Panc1 (cell line): ENCODE measurements around the gene ATRNL1. TPM values are rescaled to one million over a fixed set of nuclear protein-coding genes. Genes with fewer than 3 reads are reported as not detected.

Experiments
- ATAC-seq: fragments of 200-7000 bp; cut with Tn5 transposase; 2 replicates; pipeline ENCODE4 v1.9.1; 2020; ENCODE audit warnings: mild to moderate bottlenecking, moderate library complexity
- BruUV-seq: library from RNA; stranded (reverse); fragments of 400-500 nt; replicated peaks from 2 replicates; lab custom pipeline; 2021; lab: Mats Ljungman, UMichigan
- CTCF ChIA-PET: fragments of 300-600 bp; sonication (Branson Sonifier 250); formaldehyde crosslinking; loops from one replicate; lab custom pipeline; 2022; ENCODE audit warnings: antibody characterized with exemption; lab: Charles Lee
- POLR2A ChIA-PET: fragments of 300-600 bp; sonication (Branson Sonifier 250); formaldehyde crosslinking; loops from one replicate; lab custom pipeline; 2022; ENCODE audit warnings: antibody characterized with exemption; lab: Charles Lee
- DNase-seq: peaks from one replicate; pipeline ENCODE4 v3.0.0-alpha.2; 2010; ENCODE audit warnings: low read depth, low spot score
- H3K27ac ChIP-seq: 2 replicates; pipeline ENCODE4 v1.5.1; 2011; ENCODE audit warnings: mild to moderate bottlenecking, low read length, inconsistent platforms
- H3K27me3 ChIP-seq: fragments of 200-500 bp; sonication (Bioruptor generic); 2 replicates; pipeline ENCODE4 v1.6.0; 2014; ENCODE audit warnings: low read length, inconsistent platforms; ENCODE audit not compliant: control insufficient read depth, insufficient read depth
- H3K36me3 ChIP-seq: fragments of 200-500 bp; sonication (Bioruptor generic); 2 replicates; pipeline ENCODE4 v1.5.1; 2014; ENCODE audit warnings: inconsistent platforms, mild to moderate bottlenecking, low read length, moderate library complexity; ENCODE audit not compliant: control insufficient read depth, insufficient read depth
- H3K4me1 ChIP-seq: 2 replicates; pipeline ENCODE4 v1.5.1; 2011; ENCODE audit warnings: inconsistent platforms, mild to moderate bottlenecking, low read length, moderate library complexity; ENCODE audit not compliant: control insufficient read depth, insufficient read depth
- H3K4me3 ChIP-seq, 2 experiments: 2 replicates each; pipeline ENCODE4 v1.5.1; 2011 to 2012; ENCODE audit warnings: low read depth in 2 of 2, low read length in 2 of 2, mild to moderate bottlenecking in 2 of 2, inconsistent platforms in 1 of 2, moderate library complexity in 1 of 2
- H3K9me3 ChIP-seq: fragments of 200-500 bp; sonication (Bioruptor generic); 2 replicates; pipeline ENCODE4 v1.5.1; 2014; ENCODE audit warnings: low read depth, mild to moderate bottlenecking, inconsistent platforms, low read length, moderate library complexity; ENCODE audit not compliant: control insufficient read depth, insufficient read depth
- CTCF ChIP-seq: fragments of 450-650 bp; IDR thresholded peaks from 2 replicates; pipeline ENCODE4 v1.5.1; 2017; ENCODE audit warnings: mild to moderate bottlenecking
- POLR2AphosphoS5 ChIP-seq: IDR thresholded peaks from 2 replicates; pipeline ENCODE4 v1.6.1; 2012; ENCODE audit warnings: mild to moderate bottlenecking, low read depth, low read length, moderate library complexity
- REST ChIP-seq, 2 experiments: IDR thresholded peaks; 2 replicates each; pipeline ENCODE4 v1.6.1; 2011 to 2012; ENCODE audit warnings: low read depth in 2 of 2, control low read depth in 1 of 2, low read length in 1 of 2, mild to moderate bottlenecking in 1 of 2, moderate library complexity in 1 of 2; ENCODE audit not compliant: insufficient read depth in 1 of 2
- SIN3A ChIP-seq: IDR thresholded peaks from 2 replicates; pipeline ENCODE4 v1.6.1; 2012; ENCODE audit warnings: low read depth, mild to moderate bottlenecking, low read length, moderate library complexity, borderline replicate concordance; ENCODE audit not compliant: insufficient read depth
- TCF7L2 ChIP-seq: IDR thresholded peaks from 2 replicates; pipeline ENCODE4 v1.6.1; 2011; ENCODE audit warnings: mild to moderate bottlenecking, low read depth, low read length, inconsistent platforms
- in situ Hi-C: cut with HindIII; loops from 2 replicates; pipeline ENCODE4 v1.10.0; 2016; ENCODE audit warnings: low sequenced_read_pairs, low pct_unique_long_range_greater_than_20kb
- intact Hi-C: fragments of 100-400 bp; cut with micrococcal nuclease; formaldehyde crosslinking; loops from one replicate; pipeline ENCODE4 v1.10.0; 2022; ENCODE audit not compliant: unreplicated experiment
- total RNA-seq: library from RNA; stranded (reverse); gene quantifications from one replicate; pipeline ENCODE4 v1.2.1, GENCODE V29; 2021; ENCODE audit not compliant: unreplicated experiment

Gene ATRNL1
- total RNA-seq, 1 experiment from 2014 or later = 17.1 TPM

- ATAC-seq (no peak), DNase-seq (no peak)
- Histone ChIP-seq H3K27ac (no peak overlapping the region), H3K4me1 (no peaks in the 10 kb centered on the region), H3K27me3 (no peaks in the 10 kb centered on the region), H3K4me3 (no peak overlapping the region), H3K9me3 (no peaks in the 10 kb centered on the region), H3K36me3 (no peaks in the 10 kb centered on the region)
- BruUV-seq = no TSS peak
- in situ Hi-C loops = no loop called here
- intact Hi-C loops = no loop called here
- TF ChIP-seq REST (IDR thresholded peaks at IDR 0.05; ENCODE audit: insufficient read depth in 1 of 2, low read depth in 2 of 2, low read length in 1 of 2) (no peak), TCF7L2 (no peak), SIN3A (no peak), POLR2AphosphoS5 (no peak), CTCF (no peak)
- CTCF ChIA-PET = no interaction called here
- POLR2A ChIA-PET = no interaction called here
Observed at GRCh38 chr10:115921795-115922194, 828.6 kb downstream of the ATRNL1 start.

DNA sequence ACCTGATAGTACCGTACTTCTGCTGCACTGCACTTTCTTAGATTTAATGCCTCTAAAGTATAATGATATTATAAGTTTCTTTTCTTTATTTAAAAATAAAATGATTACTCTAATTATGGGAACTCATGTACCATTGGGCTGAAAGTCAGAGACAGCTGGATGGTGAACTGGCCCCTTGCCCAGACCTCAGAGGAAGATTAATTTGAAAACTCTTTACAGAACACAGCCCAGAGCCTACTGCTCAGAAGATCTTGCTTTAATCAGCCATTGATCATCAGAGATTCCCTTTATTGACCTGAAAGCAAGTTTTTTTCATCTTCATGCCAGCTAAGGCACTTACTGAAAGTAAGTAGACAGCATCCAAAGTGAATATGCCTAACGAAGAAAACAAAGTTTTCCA is 838.1 kb downstream of the ATRNL1 start:
- Histone ChIP-seq H3K27me3 (no peaks in the 10 kb centered on the region), H3K4me1 (no peaks in the 10 kb centered on the region), H3K4me3 (no peak overlapping the region), H3K36me3 (no peaks in the 10 kb centered on the region), H3K27ac (no peak overlapping the region), H3K9me3 (no peaks in the 10 kb centered on the region)
- TF ChIP-seq REST (IDR thresholded peaks at IDR 0.05; ENCODE audit: insufficient read depth in 1 of 2, low read depth in 2 of 2, low read length in 1 of 2) = no peak
- no peak for TF ChIP-seq CTCF
- no peak for TF ChIP-seq SIN3A
- TF ChIP-seq TCF7L2 = no peak
- POLR2A ChIA-PET = no interaction called here
- CTCF ChIA-PET = no interaction called here
- in situ Hi-C loops (no loop called here), intact Hi-C loops (no loop called here)
- DNase-seq (no peak), ATAC-seq (no peak)
- no TSS peak for BruUV-seq
